Brain microvascular endothelial cell (primary cell): Measurements from ENCODE around the gene CADM4.

ENCODE experiments used
- DNase-seq: peaks from one replicate; pipeline ENCODE4 v3.0.0-alpha.2; 2020
- H3K27ac ChIP-seq: fragments of 250-450 bp; sonication (Bioruptor Pico); 2 replicates; pipeline ENCODE4 v1.5.1; 2020; ENCODE audit warnings: mild to moderate bottlenecking, moderate library complexity
- H3K27me3 ChIP-seq: fragments of 250-450 bp; sonication (Bioruptor Pico); replicated peaks from 2 replicates; pipeline ENCODE4 v1.5.1; 2020; ENCODE audit warnings: mild to moderate bottlenecking
- H3K36me3 ChIP-seq: fragments of 250-450 bp; sonication (Bioruptor Pico); replicated peaks from 2 replicates; pipeline ENCODE4 v1.5.1; 2020; ENCODE audit warnings: mild to moderate bottlenecking
- H3K4me3 ChIP-seq: 2 replicates; pipeline ENCODE4 v1.5.1; 2011; ENCODE audit warnings: low read depth, mild to moderate bottlenecking, control low read depth, low read length, moderate library complexity
- CTCF ChIP-seq: IDR thresholded peaks from 2 replicates; pipeline ENCODE4 v1.5.1; 2011; ENCODE audit warnings: low read depth, mild to moderate bottlenecking, moderate library complexity, low read length, control low read depth, inconsistent platforms; ENCODE audit errors: missing control alignments
- in situ Hi-C: cut with HindIII; loops from 2 replicates; pipeline ENCODE4 v1.10.0; 2017; ENCODE audit warnings: low sequenced_read_pairs, low pct_ligation_motif_present

CADM4 gene

GRCh38 chr19:43595605-43595998, 44.0 kb downstream of the CADM4 start:
- Histone ChIP-seq H3K4me3 (peak overlapping the region; percentile 78), H3K27ac (peak overlapping the region; percentile 100), H3K36me3 (peaks cover 29% of the 10 kb centered on the region), H3K27me3 (no peaks in the 10 kb centered on the region)
- TF ChIP-seq CTCF = no peak
- DNase-seq = no peak
- in situ Hi-C loops = no loop called here

- in situ Hi-C loops = no loop called here
- Histone ChIP-seq H3K27me3 (no peaks in the 10 kb centered on the region), H3K4me3 (peak overlapping the region; percentile 78), H3K27ac (peak overlapping the region; percentile 100), H3K36me3 (peaks cover 29% of the 10 kb centered on the region)
- TF ChIP-seq CTCF = peak; percentile 99
- DNase-seq = peak; percentile 45
These were observed 44.7 kb downstream of the CADM4 start for GRCh38 chr19:43594710-43595604.

GRCh38 chr19:43594081-43594697, 45.5 kb downstream of the CADM4 start:
- in situ Hi-C loops = no loop called here
- no peak overlapping the region for H3K27ac ChIP-seq
- peak overlapping the region; percentile 78 for H3K4me3 ChIP-seq
- no peak for TF ChIP-seq CTCF
- DNase-seq = no peak
- peaks cover 27% of the 10 kb centered on the region for H3K36me3 ChIP-seq
- no peaks in the 10 kb centered on the region for H3K27me3 ChIP-seq

GRCh38 chr19:43592800-43593350, 46.8 kb downstream of the CADM4 start:
- H3K36me3 ChIP-seq = peaks cover 25% of the 10 kb centered on the region
- in situ Hi-C loops = no loop called here
- no peaks in the 10 kb centered on the region for H3K27me3 ChIP-seq
- no peak overlapping the region for H3K4me3 ChIP-seq
- TF ChIP-seq CTCF = no peak
- H3K27ac ChIP-seq = no peak overlapping the region
- DNase-seq = no peak

- Histone ChIP-seq H3K4me3 (no peak overlapping the region), H3K36me3 (peaks cover 25% of the 10 kb centered on the region), H3K27ac (no peak overlapping the region), H3K27me3 (no peaks in the 10 kb centered on the region)
- in situ Hi-C loops = no loop called here
- no peak for TF ChIP-seq CTCF
- no peak for DNase-seq
These were observed 47.5 kb downstream of the CADM4 start for GRCh38 chr19:43591904-43592772.
